H1 (cell line): ENCODE measurements around the gene FOSB. TPM values are rescaled to one million over a fixed set of nuclear protein-coding genes. Genes with fewer than 3 reads are reported as not detected.

ENCODE experiments used
- CTCF ChIA-PET: fragments of 300-600 bp; sonication (Branson Sonifier 250); formaldehyde crosslinking; loops from one replicate; lab custom pipeline; 2021; ENCODE audit not compliant: partially characterized antibody; lab: Charles Lee
- POLR2A ChIA-PET: fragments of 300-600 bp; sonication (Branson Sonifier 250); formaldehyde crosslinking; loops from one replicate; lab custom pipeline; 2021; ENCODE audit warnings: inconsistent platforms; ENCODE audit not compliant: partially characterized antibody; lab: Charles Lee
- DNase-seq, 2 experiments: peaks; one replicate each; pipeline versions ENCODE4 v3.0.0 to v3.0.0-alpha.2; 2010 to 2022; ENCODE audit warnings: low spot score in 2 of 2, low read depth in 1 of 2, mixed read lengths in 1 of 2
- FAIRE-seq: peaks from 2 replicates; lab custom pipeline; 2011; peaks lifted over from hg19 to GRCh38; lab: Jason Lieb, UNC
- H2AFZ ChIP-seq: 2 replicates; pipeline ENCODE4 v1.8.1; 2012; ENCODE audit warnings: low read length, inconsistent platforms
- H2AK5ac ChIP-seq: 2 replicates; pipeline ENCODE4 v1.6.1; 2013; ENCODE audit warnings: low read depth, low read length
- H2BK120ac ChIP-seq: replicated peaks from 2 replicates; pipeline ENCODE3; 2013; ENCODE audit warnings: low read depth, low read length, inconsistent platforms
- H2BK12ac ChIP-seq: 2 replicates; pipeline ENCODE4 v1.6.1; 2013; ENCODE audit warnings: low read depth, low read length
- H2BK15ac ChIP-seq: 2 replicates; pipeline ENCODE4 v1.6.1; 2013; ENCODE audit warnings: low read length
- H2BK20ac ChIP-seq: 2 replicates; pipeline ENCODE4 v1.6.1; 2013; ENCODE audit warnings: low read length
- H2BK5ac ChIP-seq: 2 replicates; pipeline ENCODE4 v1.6.1; 2013; ENCODE audit warnings: low read depth, low read length
- H3K14ac ChIP-seq: 2 replicates; pipeline ENCODE4 v1.6.1; 2013; ENCODE audit warnings: inconsistent platforms; ENCODE audit not compliant: insufficient read length
- H3K18ac ChIP-seq: 2 replicates; pipeline ENCODE4 v1.6.1; 2013; ENCODE audit warnings: low read length; ENCODE audit errors: extremely low read depth
- H3K23ac ChIP-seq: 2 replicates; pipeline ENCODE4 v1.6.1; 2013; ENCODE audit warnings: inconsistent platforms; ENCODE audit not compliant: insufficient read length
- H3K23me2 ChIP-seq: 2 replicates; pipeline ENCODE4 v1.6.1; 2013; ENCODE audit warnings: low read depth, low read length
- H3K27ac ChIP-seq: 2 replicates; pipeline ENCODE4 v1.6.1; 2011; ENCODE audit warnings: low read depth, low read length, inconsistent platforms
- H3K27me3 ChIP-seq, 4 experiments: replicated peaks in 1 of 4; 1 replicate in 1 of 4; 2 replicates in 3 of 4; pipeline versions ENCODE4 v1.6.1 to v1.8.1; 2011 to 2013; ENCODE audit warnings: low read length in 3 of 4, mild to moderate bottlenecking in 3 of 4, inconsistent platforms in 2 of 4, mixed read lengths in 2 of 4, moderate library complexity in 1 of 4; ENCODE audit not compliant: control insufficient read depth in 3 of 4, insufficient read depth in 3 of 4; ENCODE audit errors: extremely low read depth in 1 of 4
- H3K36me3 ChIP-seq, 4 experiments: 2 replicates each; pipeline versions ENCODE4 v1.6.1 to v1.8.1; 2011 to 2013; ENCODE audit warnings: mild to moderate bottlenecking in 4 of 4, low read length in 3 of 4, moderate library complexity in 2 of 4, control low read depth in 1 of 4, inconsistent platforms in 1 of 4; ENCODE audit not compliant: insufficient read depth in 4 of 4, control insufficient read depth in 2 of 4
- H3K4ac ChIP-seq: replicated peaks from 2 replicates; pipeline ENCODE3; 2013; ENCODE audit warnings: low read length, low read depth, mixed read lengths, inconsistent platforms; ENCODE audit not compliant: insufficient read length
- H3K4me1 ChIP-seq, 4 experiments: replicated peaks in 1 of 4; 1 replicate in 1 of 4; 2 replicates in 3 of 4; pipeline versions ENCODE4 v1.6.1 to v1.8.1; 2011 to 2013; ENCODE audit warnings: low read length in 3 of 4, inconsistent platforms in 2 of 4, mixed read lengths in 1 of 4; ENCODE audit not compliant: insufficient read depth in 4 of 4, control insufficient read depth in 3 of 4
- H3K4me2 ChIP-seq, 2 experiments: 2 replicates each; pipeline versions ENCODE4 v1.6.1 to v1.8.1; 2011 to 2013; ENCODE audit warnings: low read depth in 2 of 2, low read length in 2 of 2, control low read depth in 1 of 2, inconsistent platforms in 1 of 2, mild to moderate bottlenecking in 1 of 2; ENCODE audit not compliant: insufficient read depth in 1 of 2
- H3K4me3 ChIP-seq, 4 experiments: fragments of 200-600, 300-600 bp in 1 of 4; sonication (generic), shearing (Covaris generic), sonication (Bioruptor Twin) in 1 of 4; 2 replicates each; pipeline versions ENCODE4 v1.5.1 to v1.8.1; 2011 to 2016; ENCODE audit warnings: low read length in 4 of 4, low read depth in 3 of 4, control low read depth in 2 of 4, inconsistent platforms in 2 of 4, mild to moderate bottlenecking in 2 of 4, mixed read lengths in 1 of 4, moderate library complexity in 1 of 4; ENCODE audit not compliant: insufficient read depth in 2 of 4; ENCODE audit errors: extremely low read depth in 1 of 4
- H3K56ac ChIP-seq: replicated peaks from 2 replicates; pipeline ENCODE3; 2013; ENCODE audit warnings: low read depth, mild to moderate bottlenecking, mixed read lengths, low read length, inconsistent platforms; ENCODE audit not compliant: insufficient read length
- H3K79me1 ChIP-seq: 2 replicates; pipeline ENCODE4 v1.6.1; 2013; ENCODE audit warnings: low read depth, low read length, control low read depth
- H3K79me2 ChIP-seq, 2 experiments: 2 replicates each; pipeline versions ENCODE4 v1.6.1 to v1.8.1; 2012 to 2013; ENCODE audit warnings: low read length in 2 of 2, mild to moderate bottlenecking in 2 of 2, inconsistent platforms in 1 of 2; ENCODE audit not compliant: insufficient read depth in 2 of 2, control insufficient read depth in 1 of 2
- H3K9ac ChIP-seq, 4 experiments: replicated peaks in 1 of 4; 1 replicate in 1 of 4; 2 replicates in 3 of 4; pipeline versions ENCODE4 v1.6.1 to v1.8.1; 2011 to 2013; ENCODE audit warnings: low read depth in 3 of 4, low read length in 3 of 4, control low read depth in 2 of 4, mild to moderate bottlenecking in 2 of 4, moderate library complexity in 2 of 4, inconsistent platforms in 1 of 4; ENCODE audit errors: extremely low read depth in 1 of 4
- H3K9me3 ChIP-seq, 2 experiments: 2 replicates each; pipeline versions ENCODE4 v1.6.1 to v1.8.1; 2012 to 2013; ENCODE audit warnings: mild to moderate bottlenecking in 2 of 2, moderate library complexity in 2 of 2, control low read depth in 1 of 2, inconsistent platforms in 1 of 2, low read depth in 1 of 2, low read length in 1 of 2, mixed read lengths in 1 of 2; ENCODE audit not compliant: insufficient read depth in 2 of 2
- H4K20me1 ChIP-seq, 2 experiments: replicated peaks in 1 of 2; 2 replicates each; pipeline versions ENCODE3 to v1.8.1; 2011 to 2013; ENCODE audit warnings: inconsistent platforms in 2 of 2, low read length in 2 of 2, mild to moderate bottlenecking in 1 of 2; ENCODE audit not compliant: insufficient read depth in 2 of 2, control insufficient read depth in 1 of 2
- H4K5ac ChIP-seq: 2 replicates; pipeline ENCODE4 v1.6.1; 2013; ENCODE audit warnings: low read length, low read depth, mixed read lengths, inconsistent platforms; ENCODE audit not compliant: insufficient read length
- H4K8ac ChIP-seq: 2 replicates; pipeline ENCODE4 v1.8.0; 2013; ENCODE audit warnings: mild to moderate bottlenecking, moderate library complexity, low read length, inconsistent platforms; ENCODE audit not compliant: insufficient read depth; ENCODE audit errors: extremely low read depth
- H4K91ac ChIP-seq: replicated peaks from 2 replicates; pipeline ENCODE3; 2013; ENCODE audit warnings: low read length, mixed read lengths, inconsistent platforms; ENCODE audit not compliant: insufficient read length
- BRCA1 ChIP-seq: IDR thresholded peaks from 2 replicates; pipeline ENCODE4 v1.6.1; 2012; ENCODE audit warnings: low read depth, low read length, improper control_type of control experiment
- CTBP2 ChIP-seq: IDR thresholded peaks from 2 replicates; pipeline ENCODE4 v1.7.0; 2011; ENCODE audit warnings: borderline replicate concordance, mild to moderate bottlenecking, moderate library complexity, mixed read lengths, low read length; ENCODE audit not compliant: insufficient read depth, insufficient read length
- EZH2 ChIP-seq: fragments of 200-600 bp; sonication (generic); IDR thresholded peaks from 2 replicates; pipeline ENCODE4 v1.7.1; 2012; ENCODE audit warnings: low read depth, mild to moderate bottlenecking, moderate library complexity, low read length, inconsistent platforms; ENCODE audit not compliant: severe bottlenecking
- GTF2F1 ChIP-seq: IDR thresholded peaks from 2 replicates; pipeline ENCODE4 v1.6.1; 2012; ENCODE audit warnings: low read depth, low read length, improper control_type of control experiment, borderline replicate concordance
- KDM1A ChIP-seq: fragments of 200-600, 300-600 bp; sonication (generic); IDR thresholded peaks from 2 replicates; pipeline ENCODE4 v1.7.1; 2016; ENCODE audit warnings: mild to moderate bottlenecking, low read length, borderline replicate concordance
- NANOG ChIP-seq: IDR thresholded peaks from 2 replicates; pipeline ENCODE4 v1.6.1; 2011; ENCODE audit warnings: low read length, low read depth, mild to moderate bottlenecking, inconsistent platforms; ENCODE audit not compliant: insufficient read depth, poor library complexity, severe bottlenecking
- NRF1 ChIP-seq: IDR thresholded peaks from 2 replicates; pipeline ENCODE4 v1.6.1; 2011; ENCODE audit warnings: mild to moderate bottlenecking, low read depth, low read length, improper control_type of control experiment
- POLR2A ChIP-seq, 2 experiments: IDR thresholded peaks; 1 replicate in 1 of 2; 2 replicates in 1 of 2; pipeline ENCODE4 v1.6.1; 2011; ENCODE audit warnings: low read depth in 2 of 2, low read length in 2 of 2, mild to moderate bottlenecking in 2 of 2; ENCODE audit errors: control extremely low read depth in 1 of 2
- POLR2AphosphoS5 ChIP-seq: IDR thresholded peaks from 2 replicates; pipeline ENCODE4 v1.6.1; 2011; ENCODE audit warnings: low read depth, low read length
- SIN3A ChIP-seq, 2 experiments: IDR thresholded peaks in 1 of 2; conservative IDR thresholded peaks in 1 of 2; 2 replicates each; pipeline ENCODE4 v1.6.1; 2011 to 2012; ENCODE audit warnings: low read length in 2 of 2, improper control_type of control experiment in 1 of 2, low read depth in 1 of 2, mild to moderate bottlenecking in 1 of 2
- SIX5 ChIP-seq: IDR thresholded peaks from 2 replicates; pipeline ENCODE4 v1.6.1; 2011; ENCODE audit warnings: mild to moderate bottlenecking, low read depth, low read length
- SP1 ChIP-seq: IDR thresholded peaks from 2 replicates; pipeline ENCODE4 v1.6.1; 2011; ENCODE audit warnings: low read depth, low read length
- TCF12 ChIP-seq: IDR thresholded peaks from 2 replicates; pipeline ENCODE4 v1.6.1; 2011; ENCODE audit warnings: low read depth, mild to moderate bottlenecking, low read length
- TEAD4 ChIP-seq: IDR thresholded peaks from 2 replicates; pipeline ENCODE4 v1.6.1; 2012; ENCODE audit warnings: low read depth, low read length, inconsistent platforms, mixed read lengths
- WGBS, 2 experiments: shearing (Covaris generic) in 1 of 2; methylation state at CpG; one replicate each; pipeline versions ENCODE4 v1.1.6 to v1.1.7; 2013 to 2015; ENCODE audit warnings: low lambda C conversion rate in 2 of 2, mixed read lengths in 2 of 2, inconsistent platforms in 1 of 2, low coverage in 1 of 2, missing lambda C conversion rate in 1 of 2; ENCODE audit not compliant: insufficient replicate concordance in 2 of 2, insufficient coverage in 1 of 2, insufficient read length in 1 of 2; ENCODE audit errors: extremely low coverage in 1 of 2, missing lambda C conversion rate in 1 of 2; 5-methylcytosine and 5-hydroxymethylcytosine counted together
- polyA plus RNA-seq, 7 experiments: library from polyadenylated mRNA; depleted of rRNA in 3 of 7; stranded (reverse) in 5 of 7; unstranded in 2 of 7; fragments of >200 nt in 5 of 7; fragments of 200-250 nt in 2 of 7; gene quantifications; 1 replicate in 5 of 7; 2 replicates in 1 of 7; 4 replicates in 1 of 7; pipeline versions ENCODE4 v1.2.1 to v1.2.3, GENCODE V29; 2011 to 2013; ENCODE audit warnings: missing spikeins in 2 of 7, mixed read lengths in 2 of 7
- total RNA-seq: library from RNA; stranded (reverse); fragmentation: NEBNext Ultra II Directional; extraction: Animal tissue kit (Norgen Biotek cat#: 25700); gene quantifications from 2 replicates; pipeline ENCODE4 v1.2.1, GENCODE V29; 2021

Gene FOSB
- total and polyA plus RNA-seq, 2 of the 8 experiments (the other 6 are each of a cell fraction or from before 2014, with no cell fraction given) = 0.44 to 2.7 TPM

DNA sequence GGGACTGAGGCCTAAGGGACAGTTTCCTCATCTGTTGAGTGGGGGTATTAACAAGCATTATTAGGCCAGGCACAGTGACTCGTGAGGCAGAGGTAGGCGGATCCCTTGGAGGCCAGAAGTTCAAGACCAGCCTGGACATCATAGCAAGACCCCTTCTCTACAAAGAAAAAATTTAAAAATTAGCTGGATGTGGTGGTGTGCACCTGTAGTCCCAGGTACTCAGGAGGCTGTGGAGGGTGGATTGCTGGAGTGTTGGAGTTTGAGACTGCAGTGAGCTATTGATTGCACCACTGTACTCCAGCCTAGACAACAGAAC is 11.3 kb upstream of the FOSB start:
- CTCF ChIA-PET = interaction anchor here (0.6 to 3.9 kb wide), 9 partner anchors 10 to 61 kb away, joined by 3 to 32 read pairs (median 6); partner anchors contain the start of gene FOSB
- Histone ChIP-seq H3K56ac (no peak overlapping the region), H3K4me3 (no peak overlapping the region), H2BK5ac (peak overlapping the region; percentile 92), H3K9me3 (no peaks in the 10 kb centered on the region), H3K18ac (no peak overlapping the region), H3K14ac (no peak overlapping the region), H2AFZ (peak overlapping the region; percentile 65; the same call in 1 of the 2 replicates), H2BK120ac (no peak overlapping the region), H3K23me2 (peaks cover 2% of the 10 kb centered on the region; the same call in 1 of the 2 replicates), H3K36me3 (no peaks in the 10 kb centered on the region), H3K4me1 (peaks cover 0 to 11% (median 5%) of the 10 kb centered on the region in 4 experiments; a peak in 5 of 7 replicates), H2BK20ac (no peak overlapping the region), H2AK5ac (0 out of 2 replicates have a peak overlapping the region, but pooled peaks have one; percentile 69), H3K4ac (no peak overlapping the region), H3K79me2 (no peaks in the 10 kb centered on the region), H4K91ac (peak overlapping the region; percentile 91), H3K23ac (no peak overlapping the region), H2BK12ac (peak overlapping the region; percentile 97), H4K5ac (no peak overlapping the region), H3K79me1 (no peaks in the 10 kb centered on the region; the same call in 1 of the 2 replicates), H3K27me3 (peaks cover 0 to 7% (median 6%) of the 10 kb centered on the region in 4 experiments; a peak in 5 of 7 replicates), H4K20me1 (no peaks in the 10 kb centered on the region), H3K27ac (0 out of 2 replicates have a peak overlapping the region, but pooled peaks have one; percentile 48), H4K8ac (peak overlapping the region; percentile 95; the same call in 1 of the 2 replicates), H2BK15ac (no peak overlapping the region), H3K9ac (no peak overlapping the region), H3K4me2 (peak overlapping the region in 1 of 2 experiments; percentile 37; a peak in 1 of 4 replicates)
- POLR2A ChIA-PET = interaction anchor here (0.6 to 3.0 kb wide), 8 partner anchors 9 to 71 kb away, joined by 3 to 41 read pairs (median 4); partner anchors contain the start of gene FOSB
- FAIRE-seq (no peak), DNase-seq (no peak)
- 94% methylated on average over 2 of the region's 2 CpGs; no CpG with 5 or more reads in 1 of the 2 experiments for WGBS, 2 experiments
- TF ChIP-seq EZH2 (no peak), CTBP2 (no peak), TCF12 (no peak), BRCA1 (no peak), KDM1A (no peak; the same call in 1 of the 2 replicates), SIN3A (conservative IDR thresholded peaks at IDR 0.05 in 1 of 2, IDR thresholded peaks at IDR 0.05 in 1 of 2; ENCODE audit: low read depth in 1 of 2, low read length in 2 of 2) (no peak), POLR2AphosphoS5 (no peak), SP1 (no peak), NRF1 (no peak), TEAD4 (no peak), POLR2A (IDR thresholded peaks at IDR 0.05; ENCODE audit: control extremely low read depth in 1 of 2, low read depth in 2 of 2, low read length in 2 of 2) (no peak), NANOG (no peak), GTF2F1 (no peak), SIX5 (no peak)
